Right ventricle myocardium superior (tissue), 1 donor: ENCODE measurements around the gene DIRAS1. TPM values are rescaled to one million over a fixed set of nuclear protein-coding genes. Genes with fewer than 3 reads are reported as not detected.

Experiments used
- ATAC-seq: fragments of 200-7000 bp; cut with Tn5 transposase; one replicate; pipeline ENCODE4 v1.9.1; 2020; ENCODE audit warnings: mild to moderate bottlenecking; ENCODE audit not compliant: poor library complexity
- DNase-seq: peaks from one replicate; pipeline ENCODE4 v3.0.0-alpha.2; 2020
- intact Hi-C: fragments of 100-400 bp; cut with DNase I; formaldehyde crosslinking; loops from one replicate; pipeline ENCODE4 v1.11.2; 2022
- total RNA-seq: library from RNA; stranded (reverse); fragmentation: NEBNext Ultra II Directional; extraction: Animal tissue kit (Norgen Biotek cat#: 25700); gene quantifications from one replicate; pipeline ENCODE4 v1.2.1, GENCODE V29; 2021
- donor health status: DM: no; HTN: yes; CAD: no; lungs with severe emphysema.

Gene DIRAS1
- total RNA-seq, 1 donor from 2014 or later: 216 TPM

GRCh38 chr19:2756921-2757881, 36.0 kb upstream of the DIRAS1 start:
- intact Hi-C loops: no loop called here
- no peak for DNase-seq
- ATAC-seq: no peak

GRCh38 chr19:2756477-2756876, 35.3 kb upstream of the DIRAS1 start:
- DNase-seq: no peak
- intact Hi-C loops: no loop called here
- ATAC-seq: no peak

GRCh38 chr19:2755811-2756210, 34.6 kb upstream of the DIRAS1 start:
- no peak for ATAC-seq
- DNase-seq: no peak
- intact Hi-C loops: no loop called here

GRCh38 chr19:2755448-2755705, 34.2 kb upstream of the DIRAS1 start:
- DNase-seq (no peak), ATAC-seq (no peak)
- intact Hi-C loops: no loop called here

- ATAC-seq (peak; percentile 7), DNase-seq (no peak)
- intact Hi-C loops: no loop called here
Observed at GRCh38 chr19:2754659-2755447, 33.7 kb upstream of the DIRAS1 start.

- DNase-seq (no peak), ATAC-seq (no peak)
- intact Hi-C loops: no loop called here
Observed at GRCh38 chr19:2751438-2751830, 30.3 kb upstream of the DIRAS1 start.

GRCh38 chr19:2750808-2751437, 29.8 kb upstream of the DIRAS1 start:
- DNase-seq (no peak), ATAC-seq (no peak)
- intact Hi-C loops: no loop called here

GRCh38 chr19:2747349-2747748, 26.2 kb upstream of the DIRAS1 start:
- intact Hi-C loops: loop anchor here (5.0 kb wide), 1 partner anchor 95 kb away; no protein-coding TSS in a partner anchor
- DNase-seq: no peak
- no peak for ATAC-seq

GRCh38 chr19:2744113-2744512, 22.9 kb upstream of the DIRAS1 start:
- intact Hi-C loops: no loop called here
- DNase-seq (no peak), ATAC-seq (no peak)

- ATAC-seq: no peak
- intact Hi-C loops: no loop called here
- DNase-seq: no peak
Observed at GRCh38 chr19:2743099-2743498, 21.9 kb upstream of the DIRAS1 start.

GRCh38 chr19:2740314-2740656, 19.1 kb upstream of the DIRAS1 start:
- intact Hi-C loops: no loop called here
- no peak for ATAC-seq
- DNase-seq: no peak

- ATAC-seq: peak; percentile 100
- intact Hi-C loops: no loop called here
Observed at GRCh38 chr19:2739602-2740313, 18.6 kb upstream of the DIRAS1 start, which contains the start of gene SLC39A3. Gene SLC39A3, minus strand, starts transcription at chr19:2740017. Its CDS starts 2,760 bp downstream, at chr19:2737257.

GRCh38 chr19:2736550-2737190, 15.5 kb upstream of the DIRAS1 start:
- ATAC-seq (no peak), DNase-seq (no peak)
- intact Hi-C loops: no loop called here

More at GRCh38 chr19:2739602-2740313, 18.6 kb upstream of the DIRAS1 start, which contains the start of gene SLC39A3:
- peak; percentile 97 for DNase-seq

GRCh38 chr19:2735374-2735773, 14.2 kb upstream of the DIRAS1 start:
- intact Hi-C loops: no loop called here
- ATAC-seq (no peak), DNase-seq (no peak)

GRCh38 chr19:2734589-2735288, 13.6 kb upstream of the DIRAS1 start:
- intact Hi-C loops: no loop called here
- ATAC-seq: no peak
- DNase-seq: no peak

GRCh38 chr19:2733930-2734588, 12.9 kb upstream of the DIRAS1 start:
- ATAC-seq (no peak), DNase-seq (no peak)
- intact Hi-C loops: no loop called here

GRCh38 chr19:2732883-2733282, 11.7 kb upstream of the DIRAS1 start:
- intact Hi-C loops: no loop called here
- ATAC-seq: no peak
- DNase-seq: no peak
